CD4-positive, alpha-beta T cell treated with Interleukin-1 beta for 1 hour (primary cell): ENCODE measurements around the gene EYA2.

Source experiments
- DNase-seq, 2 donors: peaks; one replicate each; pipeline ENCODE4 v3.0.0-alpha.2; 2020 to 2022

Gene EYA2

GRCh38 chr20:47215653-47216397, 321.2 kb downstream of the EYA2 start:
- DNase-seq: no peak

- DNase-seq: no peak
Measured at GRCh38 chr20:47216819-47217410, 322.3 kb downstream of the EYA2 start.

GRCh38 chr20:47217482-47218446, 323.1 kb downstream of the EYA2 start:
- no peak for DNase-seq

- peak; percentile 19 to 33 for DNase-seq
Measured at GRCh38 chr20:47220161-47220582, 325.5 kb downstream of the EYA2 start.

GRCh38 chr20:47221036-47221625, 326.5 kb downstream of the EYA2 start:
- DNase-seq: no peak

- DNase-seq: no peak
Measured at GRCh38 chr20:47222468-47223119, 328.0 kb downstream of the EYA2 start.

- no peak for DNase-seq
Measured at GRCh38 chr20:47223896-47224295, 329.3 kb downstream of the EYA2 start.

GRCh38 chr20:47224300-47224791, 329.7 kb downstream of the EYA2 start:
- no peak for DNase-seq

GRCh38 chr20:47224857-47225256, 330.2 kb downstream of the EYA2 start:
- no peak for DNase-seq

- no peak for DNase-seq
Measured at GRCh38 chr20:47225458-47225857, 330.8 kb downstream of the EYA2 start.

- no peak for DNase-seq
Measured at GRCh38 chr20:47227119-47227518, 332.5 kb downstream of the EYA2 start.

GRCh38 chr20:47227576-47227975, 332.9 kb downstream of the EYA2 start:
- no peak for DNase-seq

GRCh38 chr20:47228654-47229053, 334.0 kb downstream of the EYA2 start:
- no peak for DNase-seq

GRCh38 chr20:47230811-47231256, 336.2 kb downstream of the EYA2 start:
- DNase-seq: no peak

- DNase-seq: no peak
Measured at GRCh38 chr20:47231382-47232039, 336.9 kb downstream of the EYA2 start.

- DNase-seq: no peak
Measured at GRCh38 chr20:47232518-47232917, 337.9 kb downstream of the EYA2 start.

GRCh38 chr20:47233333-47234188, 338.9 kb downstream of the EYA2 start:
- no peak for DNase-seq

- DNase-seq: no peak
Measured at GRCh38 chr20:47235111-47235510, 340.5 kb downstream of the EYA2 start.

- no peak for DNase-seq
Measured at GRCh38 chr20:47235853-47236638, 341.4 kb downstream of the EYA2 start.

- DNase-seq: no peak
Measured at GRCh38 chr20:47236639-47236900, 341.9 kb downstream of the EYA2 start.
